Ascending aorta (tissue), 2 donors: ENCODE data around the gene CLPTM1L. TPM values are rescaled to one million over a fixed set of nuclear protein-coding genes. Genes with fewer than 3 reads are reported as not detected.

Source experiments
- DNase-seq, 2 donors: peaks; one replicate each; pipeline ENCODE4 v3.0.0-alpha.2; 2019; ENCODE audit warnings: low spot score in 2 of 2
- H3K27ac ChIP-seq, 2 donors: fragments of 200-600 bp; sonication (generic); one replicate each; pipeline ENCODE4 v1.5.1; 2016 to 2017; ENCODE audit warnings: mild to moderate bottlenecking in 1 of 2
- H3K27me3 ChIP-seq: fragments of 200-600 bp; sonication (generic); one replicate; pipeline ENCODE4 v1.5.1; 2017
- H3K36me3 ChIP-seq, 2 donors: fragments of 200-600 bp; sonication (generic); one replicate each; pipeline ENCODE4 v1.5.1; 2016
- H3K4me1 ChIP-seq, 2 donors: fragments of 200-600 bp; sonication (generic); one replicate each; pipeline ENCODE4 v1.5.1; 2016 to 2017; ENCODE audit warnings: mild to moderate bottlenecking in 1 of 2
- H3K4me3 ChIP-seq, 2 donors: fragments of 200-600 bp; sonication (generic); one replicate each; pipeline ENCODE4 v1.5.1; 2016 to 2017; ENCODE audit warnings: mild to moderate bottlenecking in 1 of 2
- H3K9me3 ChIP-seq, 2 donors: fragments of 200-600 bp; sonication (generic); one replicate each; pipeline ENCODE4 v1.5.1; 2016
- CTCF ChIP-seq, 3 experiments: fragments of 200-600 bp in 2 of 3; fragments of 450-650 bp in 1 of 3; sonication (generic) in 2 of 3; IDR thresholded peaks; one replicate each; pipeline ENCODE4 v1.5.1; 2016 to 2019; ENCODE audit warnings: antibody characterized with exemption in 3 of 3, mild to moderate bottlenecking in 1 of 3, moderate library complexity in 1 of 3
- intact Hi-C: fragments of 100-400 bp; cut with DNase I; formaldehyde crosslinking; loops from one replicate; pipeline ENCODE4 v1.15.1; 2023
- total RNA-seq: library from RNA; depleted of rRNA; stranded (reverse); fragments of >200 nt; gene quantifications from one replicate; pipeline ENCODE4 v1.1.0, GENCODE V29; 2016

CLPTM1L gene
- total RNA-seq, 1 donor from 2014 or later: 23.6 TPM

GRCh38 chr5:1338196-1338490 is 6.8 kb downstream of the CLPTM1L start:
- TF ChIP-seq CTCF (IDR thresholded peaks at IDR 0.05): no peak
- Histone ChIP-seq H3K4me3 (no peak overlapping the region), H3K9me3 (no peaks in the 10 kb centered on the region), H3K27ac (no peak overlapping the region), H3K27me3 (no peaks in the 10 kb centered on the region), H3K4me1 (no peaks in the 10 kb centered on the region), H3K36me3 (peaks cover 76 to 96% of the 10 kb centered on the region in 2 donors)
- intact Hi-C loops: no loop called here
- DNase-seq: no peak

GRCh38 chr5:1337489-1338195 is 7.3 kb downstream of the CLPTM1L start:
- no peaks in the 10 kb centered on the region for H3K4me1 ChIP-seq
- H3K36me3 ChIP-seq: peaks cover 76 to 93% of the 10 kb centered on the region in 2 donors
- TF ChIP-seq CTCF (IDR thresholded peaks at IDR 0.05): no peak
- intact Hi-C loops: no loop called here
- H3K4me3 ChIP-seq: no peak overlapping the region
- no peaks in the 10 kb centered on the region for H3K9me3 ChIP-seq
- H3K27ac ChIP-seq: no peak overlapping the region
- DNase-seq: no peak
- H3K27me3 ChIP-seq: no peaks in the 10 kb centered on the region

- Histone ChIP-seq H3K36me3 (peaks cover 81 to 90% of the 10 kb centered on the region in 2 donors), H3K9me3 (no peaks in the 10 kb centered on the region), H3K27ac (no peak overlapping the region), H3K4me1 (no peaks in the 10 kb centered on the region), H3K27me3 (no peaks in the 10 kb centered on the region), H3K4me3 (no peak overlapping the region)
- no peak for DNase-seq
- no peak for TF ChIP-seq CTCF (IDR thresholded peaks at IDR 0.05)
- intact Hi-C loops: no loop called here
Observed at GRCh38 chr5:1336749-1337488, 8.0 kb downstream of the CLPTM1L start.

- Histone ChIP-seq H3K27ac (no peak overlapping the region), H3K9me3 (no peaks in the 10 kb centered on the region), H3K4me3 (no peak overlapping the region), H3K36me3 (peaks cover 82 to 90% of the 10 kb centered on the region in 2 donors), H3K27me3 (no peaks in the 10 kb centered on the region), H3K4me1 (no peaks in the 10 kb centered on the region)
- no peak for DNase-seq
- intact Hi-C loops: no loop called here
- TF ChIP-seq CTCF (IDR thresholded peaks at IDR 0.05): no peak
Observed at GRCh38 chr5:1336106-1336561, 8.8 kb downstream of the CLPTM1L start.

- Histone ChIP-seq H3K36me3 (peaks cover 82 to 90% of the 10 kb centered on the region in 2 donors), H3K27ac (no peak overlapping the region)
Observed at GRCh38 chr5:1335540-1336095, 9.3 kb downstream of the CLPTM1L start.

More at GRCh38 chr5:1335540-1336095, 9.3 kb downstream of the CLPTM1L start:
- DNase-seq: no peak
- no peaks in the 10 kb centered on the region for H3K27me3 ChIP-seq
- intact Hi-C loops: no loop called here
- H3K9me3 ChIP-seq: no peaks in the 10 kb centered on the region
- TF ChIP-seq CTCF (IDR thresholded peaks at IDR 0.05): no peak
- H3K4me1 ChIP-seq: no peaks in the 10 kb centered on the region
- no peak overlapping the region for H3K4me3 ChIP-seq
